Astrocyte (in vitro differentiated cells and primary cell): ENCODE data around the gene SCYGR2. TPM values are rescaled to one million over a fixed set of nuclear protein-coding genes. Genes with fewer than 3 reads are reported as not detected.

Experiments used
- DNase-seq: peaks from one replicate; pipeline ENCODE4 v3.0.0-alpha.2; 2010; ENCODE audit warnings: low read depth
- FAIRE-seq: peaks from 2 replicates; lab custom pipeline; 2011; peaks lifted over from hg19 to GRCh38; lab: Jason Lieb, UNC
- H2AFZ ChIP-seq: 2 replicates; pipeline ENCODE4 v1.6.0; 2012; ENCODE audit warnings: low read depth, low read length, inconsistent platforms
- H3K27ac ChIP-seq: 2 replicates; pipeline ENCODE4 v1.5.1; 2011; ENCODE audit warnings: low read depth, low read length, inconsistent platforms
- H3K27me3 ChIP-seq: 2 replicates; pipeline ENCODE4 v1.6.0; 2011; ENCODE audit warnings: low read length, inconsistent platforms; ENCODE audit not compliant: insufficient read depth
- H3K36me3 ChIP-seq: 2 replicates; pipeline ENCODE4 v1.5.1; 2011; ENCODE audit warnings: low read length, inconsistent platforms; ENCODE audit not compliant: insufficient read depth
- H3K4me1 ChIP-seq: 2 replicates; pipeline ENCODE4 v1.5.1; 2011; ENCODE audit warnings: low read length, inconsistent platforms; ENCODE audit not compliant: insufficient read depth
- H3K4me2 ChIP-seq: 2 replicates; pipeline ENCODE4 v1.6.0; 2012; ENCODE audit warnings: low read length, inconsistent platforms
- H3K4me3 ChIP-seq: 2 replicates; pipeline ENCODE4 v1.5.1; 2011; ENCODE audit warnings: low read depth, mild to moderate bottlenecking, low read length, inconsistent platforms; ENCODE audit not compliant: insufficient read depth
- H3K79me2 ChIP-seq: 2 replicates; pipeline ENCODE4 v1.6.0; 2012; ENCODE audit warnings: mild to moderate bottlenecking, low read length, inconsistent platforms; ENCODE audit not compliant: insufficient read depth
- H3K9ac ChIP-seq: 2 replicates; pipeline ENCODE4 v1.6.0; 2012; ENCODE audit warnings: mild to moderate bottlenecking, low read length, inconsistent platforms
- H3K9me3 ChIP-seq: 2 replicates; pipeline ENCODE4 v1.5.1; 2012; ENCODE audit warnings: low read depth, mild to moderate bottlenecking, low read length, inconsistent platforms; ENCODE audit not compliant: insufficient read depth
- H4K20me1 ChIP-seq: 2 replicates; pipeline ENCODE4 v1.6.0; 2012; ENCODE audit warnings: low read length, inconsistent platforms; ENCODE audit not compliant: insufficient read depth
- H3K27ac Mint-ChIP-seq: one replicate; pipeline ENCODE4 v1.8.0; 2021; ENCODE audit warnings: mild to moderate bottlenecking, mixed read lengths; ENCODE audit not compliant: unreplicated experiment
- H3K27me3 Mint-ChIP-seq: one replicate; pipeline ENCODE4 v1.8.0; 2021; ENCODE audit warnings: low read depth, mixed read lengths; ENCODE audit not compliant: unreplicated experiment
- H3K36me3 Mint-ChIP-seq: one replicate; pipeline ENCODE4 v1.8.0; 2021; ENCODE audit warnings: low read depth, mixed read lengths; ENCODE audit not compliant: unreplicated experiment
- H3K4me1 Mint-ChIP-seq: one replicate; pipeline ENCODE4 v1.8.0; 2021; ENCODE audit warnings: low read depth, mixed read lengths; ENCODE audit not compliant: unreplicated experiment
- H3K4me3 Mint-ChIP-seq: one replicate; pipeline ENCODE4 v1.8.0; 2021; ENCODE audit warnings: mild to moderate bottlenecking, moderate library complexity, mixed read lengths; ENCODE audit not compliant: unreplicated experiment
- H3K9me3 Mint-ChIP-seq: one replicate; pipeline ENCODE4 v1.8.0; 2021; ENCODE audit warnings: mild to moderate bottlenecking, mixed read lengths; ENCODE audit not compliant: unreplicated experiment
- EZH2 ChIP-seq: IDR thresholded peaks from 2 replicates; pipeline ENCODE4 v1.6.1; 2012; ENCODE audit warnings: mild to moderate bottlenecking, low read length, inconsistent platforms; ENCODE audit not compliant: insufficient read depth
- total RNA-seq: library from RNA; stranded (reverse); gene quantifications from 2 replicates; pipeline ENCODE4 v1.2.1, GENCODE V29; 2021
- TF ChIP-seq, protein P1 (sequence below): IDR thresholded peaks from 2 replicates; pipeline ENCODE4 v1.5.1; 2011; ENCODE audit warnings: low read depth, mild to moderate bottlenecking, inconsistent platforms, low read length, moderate library complexity; ENCODE audit not compliant: insufficient read depth

The SCYGR2 gene
- total RNA-seq, 1 donor from 2014 or later = not detected

DNA sequence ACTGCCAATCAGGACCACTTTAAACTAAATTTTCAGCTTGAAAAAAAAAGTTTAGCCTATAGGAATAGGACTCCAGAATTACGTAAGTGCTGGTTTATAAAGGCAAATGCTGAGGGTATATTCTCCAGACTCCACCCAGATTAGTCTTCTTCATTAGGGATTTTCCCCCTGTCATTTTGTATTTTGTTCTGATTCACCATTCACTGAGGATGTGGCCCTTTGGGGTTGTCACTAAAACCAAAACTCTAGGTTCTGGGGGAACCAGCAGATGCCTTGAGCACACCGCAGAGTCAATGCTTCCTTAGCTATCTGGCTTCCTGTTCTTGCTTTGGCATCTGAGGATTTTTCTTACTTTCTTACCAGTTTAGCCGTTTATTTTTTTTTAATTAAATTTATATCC lies 29.1 kb downstream of the SCYGR2 start:
- H3K79me2 ChIP-seq = no peaks in the 10 kb centered on the region
- no peak overlapping the region for H3K9ac ChIP-seq
- H3K9me3 ChIP-seq = no peaks in the 10 kb centered on the region
- H2AFZ ChIP-seq = no peak overlapping the region
- no peak overlapping the region for H3K4me3 Mint-ChIP-seq
- H3K27ac Mint-ChIP-seq = no peak overlapping the region
- H3K36me3 Mint-ChIP-seq = peaks cover 2% of the 10 kb centered on the region
- H3K4me1 Mint-ChIP-seq = peaks cover 10% of the 10 kb centered on the region
- H3K36me3 ChIP-seq = no peaks in the 10 kb centered on the region
- no peaks in the 10 kb centered on the region for H3K27me3 Mint-ChIP-seq
- FAIRE-seq (no peak), DNase-seq (no peak)
- H3K9me3 Mint-ChIP-seq = no peaks in the 10 kb centered on the region
- H3K27me3 ChIP-seq = no peaks in the 10 kb centered on the region
- H3K27ac ChIP-seq = no peak overlapping the region
- H3K4me2 ChIP-seq = no peak overlapping the region
- H3K4me1 ChIP-seq = peaks cover 6% of the 10 kb centered on the region
- TF ChIP-seq, protein P1, sequence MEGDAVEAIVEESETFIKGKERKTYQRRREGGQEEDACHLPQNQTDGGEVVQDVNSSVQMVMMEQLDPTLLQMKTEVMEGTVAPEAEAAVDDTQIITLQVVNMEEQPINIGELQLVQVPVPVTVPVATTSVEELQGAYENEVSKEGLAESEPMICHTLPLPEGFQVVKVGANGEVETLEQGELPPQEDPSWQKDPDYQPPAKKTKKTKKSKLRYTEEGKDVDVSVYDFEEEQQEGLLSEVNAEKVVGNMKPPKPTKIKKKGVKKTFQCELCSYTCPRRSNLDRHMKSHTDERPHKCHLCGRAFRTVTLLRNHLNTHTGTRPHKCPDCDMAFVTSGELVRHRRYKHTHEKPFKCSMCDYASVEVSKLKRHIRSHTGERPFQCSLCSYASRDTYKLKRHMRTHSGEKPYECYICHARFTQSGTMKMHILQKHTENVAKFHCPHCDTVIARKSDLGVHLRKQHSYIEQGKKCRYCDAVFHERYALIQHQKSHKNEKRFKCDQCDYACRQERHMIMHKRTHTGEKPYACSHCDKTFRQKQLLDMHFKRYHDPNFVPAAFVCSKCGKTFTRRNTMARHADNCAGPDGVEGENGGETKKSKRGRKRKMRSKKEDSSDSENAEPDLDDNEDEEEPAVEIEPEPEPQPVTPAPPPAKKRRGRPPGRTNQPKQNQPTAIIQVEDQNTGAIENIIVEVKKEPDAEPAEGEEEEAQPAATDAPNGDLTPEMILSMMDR = no peak
- no peak for TF ChIP-seq EZH2
- no peaks in the 10 kb centered on the region for H4K20me1 ChIP-seq
- no peak overlapping the region for H3K4me3 ChIP-seq

DNA sequence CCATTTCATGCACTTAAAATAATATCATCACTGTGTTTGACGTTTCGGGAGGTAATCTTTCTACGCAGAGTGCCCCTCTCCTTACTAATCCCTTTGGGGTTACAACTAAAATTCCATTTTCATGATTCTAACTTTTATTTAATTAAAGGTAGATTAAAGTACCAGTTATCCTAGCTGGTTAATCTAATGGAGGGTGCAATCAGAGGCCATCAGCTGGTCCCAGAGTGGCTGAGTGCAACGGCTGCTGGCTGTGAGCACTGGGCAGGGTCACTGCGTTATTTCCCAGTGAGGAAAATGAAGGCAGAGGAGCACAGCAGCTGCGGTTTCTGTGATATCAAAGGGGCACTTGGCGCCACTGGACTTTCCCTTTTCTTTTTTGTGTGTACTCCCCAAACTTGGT lies 30.7 kb downstream of the SCYGR2 start:
- TF ChIP-seq, protein P1 = no peak
- no peak for TF ChIP-seq EZH2
- H3K9me3 ChIP-seq = no peaks in the 10 kb centered on the region
- no peaks in the 10 kb centered on the region for H3K27me3 ChIP-seq
- Mint-ChIP-seq H3K4me1 (no peaks in the 10 kb centered on the region), H3K36me3 (peaks cover 2% of the 10 kb centered on the region), H3K27me3 (no peaks in the 10 kb centered on the region), H3K9me3 (no peaks in the 10 kb centered on the region), H3K4me3 (no peak overlapping the region), H3K27ac (no peak overlapping the region)
- no peaks in the 10 kb centered on the region for H3K4me1 ChIP-seq
- DNase-seq (no peak), FAIRE-seq (no peak)
- H3K4me3 ChIP-seq = no peak overlapping the region
- no peaks in the 10 kb centered on the region for H4K20me1 ChIP-seq
- H3K79me2 ChIP-seq = no peaks in the 10 kb centered on the region
- H3K4me2 ChIP-seq = no peak overlapping the region
- H3K36me3 ChIP-seq = no peaks in the 10 kb centered on the region
- H2AFZ ChIP-seq = no peak overlapping the region
- H3K9ac ChIP-seq = no peak overlapping the region
- H3K27ac ChIP-seq = no peak overlapping the region

DNA sequence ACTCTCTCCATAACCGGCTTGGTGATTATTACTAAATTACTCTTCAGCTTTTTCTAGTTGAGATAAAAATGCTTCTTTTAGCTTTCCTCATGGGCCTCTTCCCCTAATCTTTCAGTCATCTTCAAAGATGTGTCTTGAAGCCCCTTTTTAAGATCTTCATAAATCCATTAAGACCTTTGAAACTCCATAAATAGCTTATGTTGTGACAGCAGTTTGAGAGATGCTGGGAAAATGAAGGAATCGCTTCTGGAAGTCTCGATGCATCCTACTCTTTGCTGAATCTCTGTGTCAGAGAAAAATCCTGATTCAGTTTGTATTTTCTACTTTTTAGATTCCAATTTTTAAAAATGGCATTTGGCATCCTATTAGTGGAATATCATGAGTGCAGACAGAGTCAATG lies 31.6 kb downstream of the SCYGR2 start:
- H3K4me3 Mint-ChIP-seq = no peak overlapping the region
- H3K4me2 ChIP-seq = no peak overlapping the region
- FAIRE-seq (no peak), DNase-seq (no peak)
- H3K79me2 ChIP-seq = no peaks in the 10 kb centered on the region
- H3K4me1 ChIP-seq = no peaks in the 10 kb centered on the region
- no peak overlapping the region for H3K27ac ChIP-seq
- H2AFZ ChIP-seq = no peak overlapping the region
- no peaks in the 10 kb centered on the region for H3K36me3 ChIP-seq
- peaks cover 2% of the 10 kb centered on the region for H3K36me3 Mint-ChIP-seq
- H3K4me1 Mint-ChIP-seq = no peaks in the 10 kb centered on the region
- H3K27me3 Mint-ChIP-seq = no peaks in the 10 kb centered on the region
- H4K20me1 ChIP-seq = no peaks in the 10 kb centered on the region
- H3K27me3 ChIP-seq = no peaks in the 10 kb centered on the region
- TF ChIP-seq, protein P1 = no peak
- no peak overlapping the region for H3K27ac Mint-ChIP-seq
- H3K9me3 Mint-ChIP-seq = no peaks in the 10 kb centered on the region
- H3K9me3 ChIP-seq = no peaks in the 10 kb centered on the region
- no peak overlapping the region for H3K4me3 ChIP-seq
- H3K9ac ChIP-seq = no peak overlapping the region
